ENCODE data around the gene SLC10A7.

- TF ChIP-seq SUZ12 (IDR thresholded peaks at IDR 0.05; ENCODE audit: extremely low read depth, insufficient read depth, insufficient read length): no peak
- TF ChIP-seq ZNF274 (IDR thresholded peaks at IDR 0.05; ENCODE audit: low read depth, low read length): no peak
Measured at GRCh38 chr4:146469022-146469421, 52.7 kb downstream of the SLC10A7 start.
